ENCODE results near the gene ELOVL3. TPM values are rescaled to one million over a fixed set of nuclear protein-coding genes. Genes with fewer than 3 reads are reported as not detected.
A peak's percentile ranks its signal among the peaks of the same experiment; 100 is the strongest.

The ELOVL3 gene
- total and polyA plus RNA-seq, 10 of the 15 experiments (the other 5 are each of a cell fraction or from before 2014, with no cell fraction given): 0.10 to 0.18 (median 0.11) TPM; not detected in 7

DNA sequence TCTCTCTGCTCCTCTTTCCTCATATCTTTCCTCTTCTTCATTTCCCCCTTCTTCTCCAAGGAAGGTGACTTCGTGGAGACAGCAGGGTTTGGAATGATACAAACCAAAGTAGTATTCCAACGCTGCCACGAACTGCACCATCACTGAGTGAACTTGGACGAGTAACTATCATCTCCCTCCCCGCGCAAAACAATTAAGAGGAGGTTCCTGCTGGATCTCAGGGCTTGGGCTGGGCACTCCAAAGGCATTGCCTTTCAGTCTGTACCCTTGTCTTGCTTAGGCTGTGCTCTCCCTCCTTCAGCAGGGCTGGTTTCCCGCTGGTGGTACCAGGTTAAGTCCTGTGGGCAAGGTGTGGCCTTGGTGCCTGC lies 16.0 kb downstream of the ELOVL3 start:
- 81% methylated on average over 7 of the region's 7 CpGs for WGBS (ENCODE audit: insufficient coverage, insufficient replicate concordance, low lambda C conversion rate, missing lambda C conversion rate)
- Histone ChIP-seq H3K9ac (ENCODE audit: control insufficient read depth, insufficient read depth, low read length) (no peak overlapping the region), H3K79me2 (ENCODE audit: control insufficient read depth, insufficient read depth, low read length) (peaks cover 18% of the 10 kb centered on the region), H2AFZ (ENCODE audit: control insufficient read depth, low read depth, low read length) (peak overlapping the region; percentile 85), H3K4me3 (peak overlapping the region; percentile 65; the same call in 1 of the 2 replicates), H3K36me3 (ENCODE audit: control insufficient read depth in 2 of 2, insufficient read depth in 2 of 2, low read length in 1 of 2) (no peaks in the 10 kb centered on the region), H3K27me3 (replicated peaks in 1 of 2; ENCODE audit: control insufficient read depth in 2 of 2, insufficient read depth in 2 of 2, low read length in 1 of 2) (peaks cover 8 to 15% of the 10 kb centered on the region in 2 experiments), H3K4me1 (ENCODE audit: control insufficient read depth, insufficient read depth, low read length) (peaks cover 4% of the 10 kb centered on the region; the same call in 1 of the 2 replicates), H3K27ac (ENCODE audit: control insufficient read depth, insufficient read depth) (no peak overlapping the region), H3K4me2 (ENCODE audit: control insufficient read depth, insufficient read depth) (peak overlapping the region; percentile 85), H4K20me1 (ENCODE audit: control insufficient read depth, insufficient read depth) (no peaks in the 10 kb centered on the region), H3K9me3 (replicated peaks; ENCODE audit: control insufficient read depth, insufficient read depth, low read length) (no peaks in the 10 kb centered on the region)
- in situ Hi-C loops (cut with MboI): no loop called here
- ChIA-PET CTCF (no interaction called here), SMC1A (ENCODE audit: uncharacterized antibody, unreplicated experiment) (no interaction called here), RAD21 (ENCODE audit: unreplicated experiment) (interaction anchor here (0.7 kb wide), 1 partner anchor 72 kb away, joined by 3 read pairs; no protein-coding TSS in a partner anchor), POLR2A (no interaction called here)
- no TSS peak for BruUV-seq (replicated peaks)
- TF ChIP-seq, protein P1, sequence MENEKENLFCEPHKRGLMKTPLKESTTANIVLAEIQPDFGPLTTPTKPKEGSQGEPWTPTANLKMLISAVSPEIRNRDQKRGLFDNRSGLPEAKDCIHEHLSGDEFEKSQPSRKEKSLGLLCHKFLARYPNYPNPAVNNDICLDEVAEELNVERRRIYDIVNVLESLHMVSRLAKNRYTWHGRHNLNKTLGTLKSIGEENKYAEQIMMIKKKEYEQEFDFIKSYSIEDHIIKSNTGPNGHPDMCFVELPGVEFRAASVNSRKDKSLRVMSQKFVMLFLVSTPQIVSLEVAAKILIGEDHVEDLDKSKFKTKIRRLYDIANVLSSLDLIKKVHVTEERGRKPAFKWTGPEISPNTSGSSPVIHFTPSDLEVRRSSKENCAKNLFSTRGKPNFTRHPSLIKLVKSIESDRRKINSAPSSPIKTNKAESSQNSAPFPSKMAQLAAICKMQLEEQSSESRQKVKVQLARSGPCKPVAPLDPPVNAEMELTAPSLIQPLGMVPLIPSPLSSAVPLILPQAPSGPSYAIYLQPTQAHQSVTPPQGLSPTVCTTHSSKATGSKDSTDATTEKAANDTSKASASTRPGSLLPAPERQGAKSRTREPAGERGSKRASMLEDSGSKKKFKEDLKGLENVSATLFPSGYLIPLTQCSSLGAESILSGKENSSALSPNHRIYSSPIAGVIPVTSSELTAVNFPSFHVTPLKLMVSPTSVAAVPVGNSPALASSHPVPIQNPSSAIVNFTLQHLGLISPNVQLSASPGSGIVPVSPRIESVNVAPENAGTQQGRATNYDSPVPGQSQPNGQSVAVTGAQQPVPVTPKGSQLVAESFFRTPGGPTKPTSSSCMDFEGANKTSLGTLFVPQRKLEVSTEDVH (IDR thresholded peaks at IDR 0.05; ENCODE audit: low read depth, partially characterized antibody): no peak
- no peak for TF ChIP-seq NFIC (IDR thresholded peaks at IDR 0.05; ENCODE audit: low read depth, low read length)
- no peak for TF ChIP-seq TAF1 (IDR thresholded peaks at IDR 0.05; ENCODE audit: borderline replicate concordance, low read depth, low read length)
- TF ChIP-seq ZNF384 (IDR thresholded peaks at IDR 0.05; ENCODE audit: borderline replicate concordance, low read depth, low read length): no peak
- TF ChIP-seq BRCA1 (IDR thresholded peaks at IDR 0.05; ENCODE audit: low read depth, low read length): no peak
- TF ChIP-seq RFX5 (IDR thresholded peaks at IDR 0.05; ENCODE audit: low read depth, low read length): no peak
- no peak for TF ChIP-seq SIN3A (IDR thresholded peaks at IDR 0.05; ENCODE audit: low read depth, low read length)
- TF ChIP-seq RAD21 (IDR thresholded peaks at IDR 0.05; ENCODE audit: insufficient read depth, low read depth, low read length): no peak
- TF ChIP-seq, protein P2, sequence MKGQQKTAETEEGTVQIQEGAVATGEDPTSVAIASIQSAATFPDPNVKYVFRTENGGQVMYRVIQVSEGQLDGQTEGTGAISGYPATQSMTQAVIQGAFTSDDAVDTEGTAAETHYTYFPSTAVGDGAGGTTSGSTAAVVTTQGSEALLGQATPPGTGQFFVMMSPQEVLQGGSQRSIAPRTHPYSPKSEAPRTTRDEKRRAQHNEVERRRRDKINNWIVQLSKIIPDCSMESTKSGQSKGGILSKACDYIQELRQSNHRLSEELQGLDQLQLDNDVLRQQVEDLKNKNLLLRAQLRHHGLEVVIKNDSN (IDR thresholded peaks at IDR 0.05; ENCODE audit: borderline replicate concordance, extremely low read length, insufficient read depth, low read depth, low read length): no peak
- DNase-seq (ENCODE audit: low read depth, low spot score) (no peak), ATAC-seq (no peak), FAIRE-seq (no peak)
- intact Hi-C loops (cut with micrococcal nuclease; ENCODE audit: unreplicated experiment): no loop called here
